HG03095 (cell line): Measurements from ENCODE around the gene C3orf18.

Experiments
- ATAC-seq: cut with Tn5 transposase; IDR thresholded peaks from one replicate; pipeline ENCODE4 v1.9.1; 2021; ENCODE audit warnings: moderate library complexity; ENCODE audit not compliant: unreplicated experiment

Gene C3orf18

DNA sequence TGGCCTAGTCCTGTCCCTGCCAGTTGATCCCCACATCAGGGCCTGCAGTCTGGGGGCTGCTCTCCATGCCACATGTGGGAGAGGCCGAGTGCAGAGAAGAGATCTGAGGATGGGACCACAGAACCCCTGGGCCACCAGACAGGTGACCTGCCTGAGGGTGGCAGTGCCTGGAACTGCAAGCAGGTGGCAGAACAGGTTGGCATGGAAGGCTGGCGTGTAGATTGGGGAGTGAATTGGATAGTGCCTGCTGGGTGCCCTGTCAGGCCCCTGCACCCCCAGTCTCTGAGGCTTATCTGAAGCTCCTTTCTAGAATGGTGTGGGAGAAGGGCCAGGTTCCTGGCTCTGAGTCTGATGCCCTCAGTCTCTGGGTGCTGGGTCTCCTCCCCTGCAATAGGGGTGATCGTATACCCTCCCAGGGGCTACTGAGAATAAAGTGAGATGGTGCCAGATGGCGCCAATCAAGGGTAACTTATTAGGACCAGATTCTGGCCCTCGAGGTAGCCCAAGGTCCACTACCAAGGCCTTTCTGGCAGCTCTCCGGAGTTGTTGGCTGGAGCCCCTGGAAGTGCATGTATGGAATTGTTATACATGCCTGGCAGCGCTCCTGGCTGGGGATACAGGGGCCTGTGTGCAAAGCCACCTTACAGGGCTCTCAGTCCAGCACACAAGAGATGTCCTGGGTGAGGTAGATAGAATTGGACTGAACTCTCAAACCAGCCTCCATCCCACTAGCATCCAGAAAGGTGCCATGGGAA lies 15.7 kb downstream of the C3orf18 start:
- no peak for ATAC-seq

DNA sequence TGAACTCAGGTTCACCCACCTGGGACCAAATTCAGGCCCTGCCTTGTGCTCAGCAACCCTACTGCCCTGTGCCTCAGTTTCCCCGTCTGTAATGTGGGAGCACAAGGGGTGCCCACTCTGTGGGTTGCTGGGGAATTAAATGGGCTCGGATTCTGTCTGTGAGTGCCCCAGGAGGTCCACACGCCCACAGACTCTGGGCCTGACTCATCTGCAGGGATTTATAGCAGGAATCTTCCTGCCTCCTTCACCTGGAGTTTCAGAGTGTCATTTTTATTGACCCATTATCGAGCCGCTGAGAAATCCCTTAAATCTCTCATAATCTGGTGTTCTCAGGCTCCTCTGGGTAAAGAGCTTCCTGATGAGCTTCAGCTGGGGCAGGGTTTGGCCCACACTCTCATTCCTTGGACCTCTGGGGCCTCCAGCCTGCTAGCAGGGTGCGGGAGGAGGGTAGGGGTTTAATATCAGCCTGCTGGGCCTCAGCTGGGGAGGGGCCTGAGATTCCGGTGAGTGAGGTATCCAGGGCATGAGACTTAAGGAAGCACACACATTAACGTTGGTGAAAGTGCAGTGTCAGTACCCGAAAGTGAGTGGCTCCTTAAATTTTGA lies 16.4 kb downstream of the C3orf18 start:
- ATAC-seq = no peak

DNA sequence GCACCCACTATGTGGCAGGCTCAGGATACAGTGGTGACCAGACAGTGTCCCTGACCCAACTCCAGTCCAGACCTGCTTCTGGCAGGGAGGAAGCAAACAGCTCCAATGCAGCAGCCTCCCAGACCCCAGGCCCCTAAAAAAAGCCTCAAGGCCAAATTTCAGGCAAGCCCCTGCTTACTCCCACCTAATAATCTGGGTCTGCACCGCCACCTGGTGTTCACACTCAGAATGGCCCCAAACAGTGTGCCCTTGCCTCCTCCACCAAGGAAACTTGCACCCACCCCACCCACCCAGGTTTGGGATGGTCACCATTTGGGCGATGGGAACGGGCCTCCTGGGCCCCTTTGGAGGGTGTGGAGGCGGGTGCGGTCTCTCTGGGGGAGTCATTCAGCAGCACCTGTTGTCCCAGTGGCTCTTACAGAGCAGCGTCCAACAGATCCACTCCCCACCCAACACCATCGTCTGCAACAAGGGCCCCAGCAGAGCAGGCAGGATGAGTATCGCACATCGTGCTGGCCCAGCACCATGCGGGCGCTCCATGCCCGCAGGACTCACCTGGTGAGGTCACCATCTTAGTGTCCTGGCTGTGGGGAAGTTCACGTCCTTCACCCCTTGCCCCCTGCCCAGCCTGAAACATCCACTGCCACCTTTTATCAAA lies 17.3 kb downstream of the C3orf18 start:
- no peak for ATAC-seq

GRCh38 chr3:50549226-50549625 lies 18.3 kb downstream of the C3orf18 start:
- ATAC-seq = no peak

DNA sequence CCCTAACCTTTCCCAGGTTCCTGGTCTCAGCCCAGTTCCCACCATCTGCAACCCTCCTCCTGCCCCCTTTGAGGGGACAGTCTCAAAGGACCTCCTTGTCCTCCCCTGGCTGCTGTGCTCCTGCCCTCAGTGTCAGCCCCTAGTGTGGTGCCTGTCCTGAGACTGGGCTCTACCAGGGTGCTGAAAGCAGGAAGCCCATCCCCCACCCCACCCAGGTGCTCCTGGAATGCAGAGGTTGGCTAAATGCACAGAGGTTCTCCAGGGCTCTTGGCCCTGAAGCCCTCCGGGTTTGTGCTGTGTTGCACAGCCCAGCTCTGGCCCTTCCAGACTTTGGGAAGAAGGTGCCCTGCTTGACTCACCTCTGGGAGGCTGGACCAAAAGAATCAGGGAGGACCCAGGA lies 21.8 kb downstream of the C3orf18 start:
- no peak for ATAC-seq

DNA sequence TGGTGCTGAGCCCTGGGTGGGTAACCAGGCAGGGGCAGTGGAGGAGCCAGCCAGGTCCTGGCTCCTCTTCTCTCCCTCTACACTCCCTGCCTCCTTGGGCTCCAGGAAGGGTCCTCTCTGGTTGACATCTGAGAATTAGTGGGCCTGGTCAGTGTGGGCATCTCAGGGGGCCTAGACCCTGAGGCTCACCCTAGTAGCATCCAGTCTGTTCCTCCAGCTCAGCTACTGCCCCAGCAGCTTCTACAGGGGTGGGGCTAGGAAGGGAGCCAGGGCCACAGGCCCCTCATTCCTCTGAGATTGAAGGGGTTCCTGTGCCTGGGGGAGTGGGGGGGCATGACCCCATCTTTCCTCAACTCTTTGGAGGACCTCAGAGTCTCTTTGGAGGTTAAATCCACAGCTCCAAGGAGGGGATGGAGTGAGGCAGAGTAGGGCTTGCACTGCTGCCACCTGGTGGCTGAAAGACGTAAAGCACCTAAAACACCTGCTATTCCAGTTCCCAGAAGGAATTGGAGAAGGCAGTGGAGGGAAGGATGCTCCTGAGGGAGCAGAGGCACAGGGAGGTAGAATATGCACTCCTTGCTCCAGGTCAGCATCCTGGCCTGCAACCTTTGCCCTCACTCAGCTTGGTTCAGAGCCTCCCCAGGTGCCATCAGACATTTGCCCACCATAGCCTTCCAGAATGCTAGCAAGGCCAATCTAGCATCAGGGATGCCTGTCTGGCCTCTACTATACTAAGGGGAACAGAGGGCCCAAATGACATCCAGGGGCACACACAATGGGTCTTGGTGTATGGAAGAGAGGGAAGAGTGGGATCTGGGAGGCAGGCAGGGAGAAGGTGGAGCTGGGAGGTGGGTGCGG lies 25.1 kb downstream of the C3orf18 start:
- no peak for ATAC-seq

DNA sequence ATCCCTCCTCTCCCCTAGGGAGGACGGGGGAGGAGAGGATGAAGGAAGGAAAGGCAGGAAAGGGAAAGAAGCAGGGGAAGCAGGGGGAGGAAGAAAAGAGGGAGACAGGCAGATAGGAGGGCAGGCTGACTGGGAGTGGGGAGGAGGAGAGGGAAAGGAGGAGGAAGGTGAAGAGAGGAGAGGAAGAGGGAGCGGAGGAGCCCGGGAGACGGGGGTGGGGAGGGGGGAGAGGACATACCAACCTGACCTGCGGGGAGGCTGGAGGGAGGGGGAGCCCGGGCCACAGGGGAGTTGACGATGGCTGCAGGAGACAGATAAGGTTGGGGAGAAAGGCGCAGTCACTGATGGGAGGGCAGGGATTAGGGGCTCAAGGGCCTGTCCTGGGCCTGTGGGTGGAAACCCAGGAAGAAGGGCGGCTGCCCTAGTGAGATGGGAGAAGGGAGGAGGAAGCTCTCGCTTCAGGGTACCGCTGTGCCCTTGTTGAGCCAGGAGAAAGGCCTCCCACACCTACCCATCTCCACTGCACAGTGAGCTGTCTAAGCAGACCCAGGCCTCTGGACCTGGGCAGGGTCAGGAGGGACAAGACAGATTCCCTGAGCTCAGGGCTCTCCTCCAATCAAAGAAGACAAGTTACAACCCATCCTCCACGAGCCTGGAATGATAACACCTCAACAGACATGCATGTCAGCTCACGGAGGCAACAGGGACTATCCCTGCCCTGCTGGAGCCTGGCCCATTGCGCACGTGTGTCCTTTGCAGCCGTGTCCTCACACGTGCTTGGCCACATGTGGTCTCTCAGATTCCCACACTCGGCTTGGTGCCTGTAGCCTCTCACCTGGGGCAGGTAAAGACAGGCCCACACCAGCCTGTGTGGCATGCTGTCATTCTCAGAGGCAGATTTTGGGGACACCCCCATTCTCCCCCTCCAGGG lies 27.9 kb downstream of the C3orf18 start:
- no peak for ATAC-seq

- ATAC-seq = no peak
Observed at GRCh38 chr3:50537421-50538129, 30.0 kb downstream of the C3orf18 start.

- ATAC-seq = no peak
Observed at GRCh38 chr3:50536471-50537180, 30.9 kb downstream of the C3orf18 start.

DNA sequence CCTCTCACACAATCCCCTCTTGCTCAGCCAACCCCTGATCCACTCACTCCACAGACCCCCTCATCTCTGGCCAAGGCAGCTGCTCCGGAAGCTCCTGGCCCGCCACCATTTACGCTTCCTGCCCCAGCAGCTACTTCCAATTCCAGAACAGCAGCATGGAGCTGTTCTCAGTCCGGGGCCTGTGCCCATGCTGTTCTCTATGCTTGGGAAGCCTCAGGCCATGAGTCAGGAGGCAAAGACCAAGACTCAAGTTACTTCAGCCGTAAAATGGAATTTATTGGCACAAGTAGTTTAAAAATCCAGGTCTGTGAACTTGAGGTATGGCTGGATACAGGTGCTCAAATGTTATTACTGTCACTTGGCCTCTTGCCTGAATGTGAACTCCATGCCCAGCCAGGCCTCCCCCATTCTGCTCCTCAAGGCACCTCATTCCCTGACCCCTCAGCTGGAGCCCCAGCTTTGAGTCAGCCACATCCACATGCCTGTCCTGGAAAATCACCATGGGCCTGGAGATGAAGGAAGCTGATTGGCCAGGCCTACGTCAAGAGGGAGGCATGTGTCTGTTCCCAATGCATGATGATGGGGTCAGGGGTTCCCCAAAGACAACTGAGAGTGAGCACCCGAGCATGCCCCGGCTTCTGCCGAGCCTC lies 32.7 kb downstream of the C3orf18 start:
- ATAC-seq = no peak

DNA sequence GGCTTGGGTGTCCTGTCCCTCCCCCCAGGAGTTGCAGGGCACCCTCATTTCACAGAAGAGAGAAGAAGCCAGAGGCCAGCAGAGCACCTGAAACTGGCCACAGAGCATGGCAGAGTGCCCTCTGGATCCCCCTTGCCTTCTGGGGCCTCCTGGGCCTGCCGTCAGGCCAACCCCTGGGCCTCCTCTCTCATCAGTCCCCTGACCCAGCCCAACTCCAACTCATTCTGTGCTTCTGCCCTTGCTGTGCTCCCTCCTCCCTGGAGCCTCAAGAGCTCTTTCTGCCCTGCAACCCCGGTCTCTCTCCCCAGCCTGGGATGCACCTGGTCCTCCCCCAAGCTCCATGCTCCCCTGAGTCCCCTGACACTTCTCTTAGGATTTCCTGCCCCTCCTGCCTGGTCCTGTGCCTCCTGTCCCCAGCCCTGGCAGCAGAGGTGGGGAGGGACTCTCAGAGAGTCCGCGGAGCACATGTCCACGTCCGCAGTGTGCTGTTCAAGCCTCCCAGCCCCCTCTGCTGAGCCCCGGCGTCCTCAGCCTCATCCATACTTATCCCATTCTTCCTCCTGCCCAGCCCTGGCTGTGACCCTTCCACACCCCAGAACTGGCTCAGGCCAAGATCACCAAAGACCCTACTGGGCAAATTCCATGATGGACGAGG lies 33.6 kb downstream of the C3orf18 start:
- ATAC-seq = no peak

GRCh38 chr3:50533316-50533715 lies 34.2 kb downstream of the C3orf18 start:
- no peak for ATAC-seq

DNA sequence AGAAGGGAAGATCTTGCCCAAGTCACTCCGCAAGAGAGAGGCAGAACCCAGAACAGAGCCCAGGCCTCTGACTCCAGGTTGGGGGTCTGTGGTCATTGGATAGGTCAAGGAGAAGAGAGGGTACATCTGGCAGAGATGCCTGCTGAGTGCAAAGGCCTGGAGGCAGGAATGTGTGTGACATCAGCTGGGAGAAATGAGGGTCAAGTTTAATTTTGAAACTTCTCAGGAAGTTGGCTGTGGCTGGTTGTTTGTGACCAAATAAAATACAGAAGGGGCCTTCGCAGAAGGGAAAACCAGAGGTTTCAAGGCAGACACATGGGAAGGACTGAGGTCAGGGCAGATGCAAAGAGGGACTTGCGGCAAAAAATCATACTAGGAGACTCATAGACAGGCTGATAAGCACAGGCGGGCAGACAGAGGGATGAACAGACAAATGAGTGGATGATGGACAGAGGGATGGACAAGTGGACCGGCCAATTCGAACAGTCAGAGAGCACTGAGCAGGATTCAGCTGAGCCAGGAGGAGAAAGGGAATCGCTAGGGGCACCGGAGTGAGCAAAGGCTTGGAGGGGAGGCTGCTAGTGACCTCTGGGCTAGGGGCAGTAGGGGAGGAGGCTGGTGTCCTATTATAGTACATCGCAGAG lies 35.4 kb downstream of the C3orf18 start:
- ATAC-seq = no peak

- no peak for ATAC-seq
Observed at GRCh38 chr3:50531201-50531600, 36.3 kb downstream of the C3orf18 start.

DNA sequence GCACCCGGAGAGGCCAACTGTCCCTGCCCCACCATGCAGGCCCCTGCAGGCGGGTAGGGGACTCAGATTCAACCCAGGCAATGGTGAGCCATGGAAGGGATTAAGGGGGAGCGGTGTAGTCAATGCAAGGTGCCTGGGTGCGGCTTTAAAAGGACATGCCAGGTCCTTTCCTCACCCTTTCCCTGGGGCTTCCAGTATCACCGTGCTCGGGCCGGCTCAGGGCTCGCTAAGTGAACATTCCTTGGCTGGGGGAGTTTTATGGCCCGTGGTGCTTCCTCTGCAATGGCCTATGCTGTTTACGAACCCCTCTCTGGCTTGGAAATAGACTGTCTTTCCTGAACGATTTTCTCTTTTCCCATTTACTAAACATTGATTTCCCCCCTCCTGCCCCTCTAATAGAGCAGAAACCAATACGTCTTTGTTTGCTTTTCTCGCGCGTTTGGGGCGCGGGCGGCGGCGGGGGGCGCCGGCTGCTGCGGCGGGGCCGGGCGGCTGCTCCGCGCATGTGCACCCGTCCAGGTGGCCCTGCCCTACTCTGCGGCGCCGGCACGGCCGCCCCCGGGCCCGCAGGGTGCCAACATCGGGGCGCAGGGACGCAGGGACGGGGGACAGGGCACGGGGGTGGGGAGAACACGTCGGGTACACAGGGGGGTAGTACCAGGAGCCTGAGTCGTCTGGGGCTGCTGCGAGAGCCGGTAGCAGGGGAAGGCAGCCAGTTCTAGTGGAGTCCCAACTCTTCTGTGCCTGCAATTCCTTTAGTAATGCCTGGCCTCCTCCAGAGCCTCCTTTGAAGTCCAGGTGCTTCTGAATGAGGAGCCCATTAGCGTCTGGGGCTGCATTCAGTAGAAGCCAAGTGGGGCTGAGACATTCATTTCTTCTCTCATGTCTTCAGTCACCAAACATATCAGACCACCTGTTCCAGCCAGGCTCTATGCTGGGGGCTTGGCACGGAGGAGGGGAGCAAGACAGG lies 37.3 kb downstream of the C3orf18 start:
- no peak for ATAC-seq

GRCh38 chr3:50525987-50526386 lies 41.6 kb downstream of the C3orf18 start:
- no peak for ATAC-seq
